Suppressor macrophage treated with lipopolysaccharide for 1 hour (primary cell): ENCODE results near the gene COMMD2.

Experiments used
- DNase-seq, 3 donors: peaks; one replicate each; pipeline ENCODE4 v3.0.0-alpha.2; 2020 to 2022

COMMD2 gene

DNA sequence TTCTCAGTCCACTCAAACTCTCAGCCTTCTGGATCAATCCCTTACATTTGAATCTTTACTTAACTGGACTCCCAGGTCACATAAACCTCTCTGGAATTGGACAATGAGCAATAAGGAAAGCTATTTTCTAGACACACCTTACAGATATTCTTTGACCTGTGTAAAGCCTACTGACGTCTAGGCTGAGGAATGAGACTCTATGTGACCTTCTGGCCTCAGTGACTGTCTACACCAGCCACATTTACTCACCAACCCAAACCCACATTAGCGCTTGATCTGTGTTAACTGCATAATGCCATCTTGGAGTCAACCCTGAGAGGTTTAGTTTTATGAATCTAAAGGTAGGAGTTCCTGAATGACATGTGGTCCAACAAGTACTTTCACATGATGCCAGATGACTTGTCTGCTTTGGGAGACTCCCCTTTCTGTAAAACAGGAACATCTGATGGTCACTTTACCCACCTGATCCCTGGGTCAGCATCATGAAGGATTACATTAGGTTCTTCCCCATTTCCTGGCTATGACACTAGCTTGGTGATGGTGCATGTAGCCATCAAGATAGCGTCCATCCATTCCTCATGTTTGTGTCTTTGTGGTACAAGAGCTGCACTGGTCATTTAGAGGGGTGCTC lies 11.4 kb upstream of the COMMD2 start:
- peak; percentile 61 to 71 (median 63) for DNase-seq

DNA sequence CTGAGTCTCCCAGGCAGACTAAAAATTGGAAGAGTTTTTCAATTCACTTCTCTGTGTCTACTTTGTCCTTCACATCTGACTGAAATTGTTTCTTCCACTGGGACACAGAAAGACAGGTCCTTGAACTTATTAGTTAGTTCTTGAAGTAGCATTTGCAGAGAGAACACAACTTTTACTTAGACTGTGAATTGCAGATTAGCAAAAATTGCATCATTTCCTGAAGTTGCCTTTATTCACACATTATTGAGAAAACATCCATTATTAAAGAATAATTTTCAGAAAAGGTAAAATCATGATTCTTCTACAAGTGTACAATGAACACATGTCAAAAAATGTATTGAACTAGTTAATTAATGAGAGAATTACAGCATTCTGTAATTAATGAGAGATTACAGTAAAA lies 1.4 kb upstream of the COMMD2 start:
- DNase-seq: no peak

DNA sequence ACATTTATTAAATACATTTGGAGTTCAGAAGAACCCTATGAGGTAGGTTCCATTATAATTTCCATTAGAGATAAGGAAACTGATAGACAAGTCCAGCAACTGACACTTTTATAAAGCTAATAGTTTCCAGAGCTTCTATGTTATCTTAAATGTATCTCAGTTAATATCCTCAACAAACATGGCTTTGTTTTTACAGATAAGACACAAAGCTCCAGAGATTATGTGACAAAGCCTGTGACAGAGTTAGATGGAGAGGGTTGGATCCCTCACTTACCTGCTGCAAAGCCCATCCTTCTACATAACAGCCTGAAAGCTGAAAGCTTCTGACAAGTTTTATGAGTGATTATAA lies 473 bp upstream of the COMMD2 start:
- no peak for DNase-seq

DNA sequence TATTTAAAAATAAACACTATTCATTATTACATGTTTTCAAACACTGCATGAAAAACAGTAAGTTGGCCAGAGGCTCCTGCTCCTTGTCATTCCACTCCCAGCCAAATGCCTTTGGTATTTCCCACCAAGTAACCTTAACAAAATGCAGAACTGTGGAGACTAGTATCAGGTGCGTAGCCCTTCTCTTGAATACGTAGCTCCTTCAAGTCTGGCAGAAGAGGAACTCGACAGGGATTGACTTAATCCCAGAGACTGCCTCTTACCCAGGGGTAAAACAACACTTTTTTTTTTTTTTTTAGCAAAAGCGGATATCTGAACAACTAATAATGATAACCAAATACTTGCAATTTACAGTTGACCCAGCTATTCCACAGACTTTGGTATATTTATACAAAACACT lies 738 bp downstream of the COMMD2 start:
- DNase-seq: peak; percentile 22 to 42 (median 35)

DNA sequence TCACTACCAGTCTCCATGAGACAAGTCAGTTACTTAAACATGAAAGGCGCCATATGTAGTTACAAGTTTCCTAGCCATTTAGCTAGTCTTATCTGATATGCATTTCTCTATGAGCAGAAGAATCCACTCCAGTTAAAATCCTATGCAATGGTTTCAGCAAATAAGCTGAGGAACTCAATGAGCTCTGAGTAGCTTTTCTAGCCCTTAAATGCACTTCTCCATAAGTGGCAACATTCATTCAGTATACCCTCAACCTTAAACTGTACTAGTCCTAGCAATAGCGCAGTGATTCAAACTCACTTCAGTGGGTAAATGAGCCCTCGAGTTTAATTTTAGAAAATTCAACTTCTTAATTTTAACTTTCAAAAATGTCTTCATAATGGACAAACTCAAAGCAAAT lies 7.7 kb downstream of the COMMD2 start:
- DNase-seq: no peak

DNA sequence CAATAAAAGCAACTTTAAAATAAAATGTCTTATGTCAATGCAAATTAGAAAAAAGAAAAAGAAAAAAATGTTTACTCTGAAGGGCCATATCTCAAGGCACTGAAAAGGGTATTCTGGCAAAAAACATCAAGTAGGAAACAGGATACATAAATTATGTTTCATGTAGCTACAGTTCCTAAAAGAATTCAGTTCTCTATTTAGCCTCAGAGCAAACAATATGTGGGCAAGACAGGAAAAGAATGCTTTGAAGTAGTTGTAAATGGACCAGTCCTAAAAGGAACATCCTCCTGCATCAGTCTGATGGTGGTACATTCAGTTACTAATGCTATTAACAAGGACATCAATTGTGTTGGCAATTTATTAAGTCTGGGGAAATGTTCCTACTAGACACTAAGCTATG lies 8.1 kb downstream of the COMMD2 start:
- no peak for DNase-seq

DNA sequence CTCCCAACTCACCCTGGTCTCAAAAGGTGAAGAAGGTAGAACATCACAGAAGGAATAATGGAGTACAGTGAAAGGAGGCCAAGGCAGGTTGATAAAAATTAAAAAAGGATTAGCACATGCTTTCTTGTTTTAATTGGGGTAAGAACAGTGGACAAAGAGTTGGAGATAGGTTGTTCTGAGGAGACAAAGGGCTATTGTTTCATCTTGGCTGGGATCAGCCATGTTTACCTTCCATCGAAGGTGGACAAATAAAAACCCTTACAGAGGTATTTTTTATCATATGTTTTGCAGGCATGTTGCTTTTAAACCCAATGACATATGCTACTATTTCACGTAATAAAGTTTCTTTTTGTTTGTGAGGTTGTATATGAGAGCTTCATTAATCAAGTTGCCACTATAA lies 12.9 kb downstream of the COMMD2 start:
- no peak for DNase-seq

DNA sequence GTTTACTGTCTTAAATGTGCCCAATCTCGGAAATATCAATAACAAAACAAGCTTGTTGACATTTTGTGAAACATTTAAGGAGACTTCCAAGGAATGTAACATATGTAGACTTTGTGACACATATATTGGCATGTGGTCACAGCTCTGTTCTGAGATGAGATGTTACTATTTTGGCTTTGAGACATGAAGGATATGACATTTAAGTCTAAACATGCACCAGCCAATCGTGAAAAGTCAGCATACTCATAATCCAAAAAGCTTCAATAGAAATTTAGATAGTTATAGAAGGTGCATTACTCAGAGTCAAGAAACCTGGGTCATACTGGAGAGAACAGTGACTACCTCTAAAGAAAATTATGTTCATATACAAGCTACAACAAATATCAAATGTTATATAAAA lies 13.4 kb downstream of the COMMD2 start:
- DNase-seq: no peak

DNA sequence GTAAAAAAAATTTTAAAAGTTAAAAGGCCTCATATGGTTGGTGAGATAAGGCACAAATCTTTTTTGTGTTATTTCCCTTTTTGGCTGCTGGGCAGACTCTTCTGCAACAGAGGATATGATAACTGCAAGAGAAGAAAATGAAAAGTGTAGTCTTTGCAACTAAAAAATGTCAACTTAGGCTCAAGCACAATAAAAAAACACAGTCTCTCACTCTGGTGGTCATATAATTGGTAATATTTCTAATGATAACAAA lies 15.4 kb downstream of the COMMD2 start:
- DNase-seq: no peak

DNA sequence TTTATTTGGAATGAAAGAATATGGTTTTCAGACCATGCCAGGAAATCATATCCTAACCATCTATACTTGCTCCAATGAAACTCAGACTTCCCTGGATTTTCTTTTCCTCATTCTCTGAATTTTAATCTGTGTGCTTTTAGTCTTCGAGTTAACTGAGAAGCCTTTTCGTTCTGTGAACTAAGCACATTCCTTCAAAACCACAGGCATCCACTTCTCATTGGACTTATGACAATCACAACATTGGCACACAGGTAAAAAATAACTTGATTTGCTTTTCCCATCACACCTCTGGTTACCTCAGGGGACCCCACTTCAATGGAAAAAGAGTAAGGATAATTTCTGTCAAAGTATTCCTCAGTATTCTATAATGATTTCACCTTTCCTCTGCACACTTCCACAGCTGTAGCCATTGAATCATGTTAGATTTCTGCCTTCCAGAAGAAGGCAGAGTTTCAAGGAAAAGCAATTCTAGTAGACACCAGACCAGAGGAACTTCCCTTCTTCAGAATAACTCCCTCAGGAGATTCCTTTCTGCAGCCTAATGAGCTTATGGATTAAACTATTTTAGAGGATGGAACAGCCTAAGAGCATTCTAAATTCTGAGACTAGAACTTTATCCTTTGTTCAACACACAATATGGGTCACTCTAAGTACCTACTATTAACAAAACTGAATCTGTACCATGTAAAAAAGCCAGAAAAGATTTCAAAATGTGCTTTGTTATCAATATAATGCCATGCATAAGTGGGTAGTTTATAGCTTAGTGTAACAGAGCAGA lies 15.9 kb downstream of the COMMD2 start:
- DNase-seq: no peak

DNA sequence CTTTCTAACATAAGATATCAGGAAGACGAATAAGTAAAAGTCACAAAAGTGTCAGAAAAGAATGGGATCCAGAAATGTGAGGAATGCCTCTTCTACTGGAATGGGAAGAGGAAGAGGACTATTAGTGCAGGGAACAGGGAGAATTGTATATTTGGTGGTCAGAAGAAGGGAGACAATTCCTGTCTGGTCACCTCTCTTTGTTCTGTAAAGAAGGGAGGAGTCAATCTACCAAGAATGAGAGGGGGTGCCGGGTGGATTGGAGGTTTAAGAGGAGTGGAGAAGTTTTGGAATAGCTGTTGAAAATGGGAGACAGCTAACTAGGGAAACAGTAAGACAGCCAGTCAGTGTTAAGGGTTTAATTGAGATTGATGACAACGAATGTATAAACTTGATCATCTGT lies 20.1 kb downstream of the COMMD2 start:
- DNase-seq: no peak

DNA sequence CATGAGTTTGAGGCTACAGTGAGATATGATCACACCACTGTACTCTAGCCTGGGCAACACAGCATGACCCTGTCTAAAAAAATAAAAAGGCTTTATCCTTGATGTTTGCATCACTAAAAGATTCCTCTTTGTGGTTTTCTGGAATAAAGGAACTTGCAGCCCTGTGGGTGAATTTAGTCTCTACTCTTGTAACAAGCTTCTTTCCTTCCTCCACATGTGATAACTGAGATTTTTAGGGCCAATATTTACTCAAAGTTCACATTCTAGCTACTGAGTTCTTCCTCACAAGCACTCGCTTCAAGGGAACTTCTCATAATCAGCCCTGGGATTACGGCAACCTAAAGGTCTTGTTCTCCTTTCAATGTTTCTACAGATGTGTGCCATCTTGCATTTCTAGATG lies 24.6 kb downstream of the COMMD2 start:
- peak; percentile 38 to 62 (median 56) for DNase-seq

DNA sequence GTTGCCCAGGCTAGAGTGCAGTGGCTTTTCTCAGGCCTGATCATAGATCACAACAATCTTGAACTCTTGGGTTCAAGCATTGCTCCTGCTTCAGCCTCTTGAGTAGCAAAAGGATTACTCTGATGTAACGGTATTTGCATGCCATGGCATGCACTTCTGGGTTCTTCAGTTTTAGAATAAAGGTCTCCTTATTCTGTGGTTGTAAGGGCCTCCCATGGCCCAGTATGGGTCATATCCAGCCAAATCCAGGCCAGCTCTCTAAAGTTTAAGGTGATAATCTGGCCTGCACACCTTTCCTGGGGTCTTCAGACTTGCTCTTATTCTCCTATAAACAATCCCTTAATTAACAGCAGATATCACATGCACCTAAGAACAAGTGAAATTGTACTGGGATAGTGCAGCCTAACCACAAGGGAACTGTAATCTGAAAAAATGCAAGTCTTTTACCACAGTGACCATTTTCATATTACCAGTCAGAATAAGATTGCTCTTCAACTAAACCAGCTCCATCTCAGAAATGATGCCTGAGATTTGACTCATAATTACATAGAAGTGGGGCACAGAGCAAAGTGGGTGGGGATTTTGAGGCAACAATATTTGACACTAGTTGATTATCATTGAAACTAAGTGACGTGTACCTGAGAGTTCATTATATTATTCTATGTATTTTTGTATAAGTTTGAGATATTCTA lies 25.4 kb downstream of the COMMD2 start:
- DNase-seq: peak in 1 of 3 donors; percentile 8

DNA sequence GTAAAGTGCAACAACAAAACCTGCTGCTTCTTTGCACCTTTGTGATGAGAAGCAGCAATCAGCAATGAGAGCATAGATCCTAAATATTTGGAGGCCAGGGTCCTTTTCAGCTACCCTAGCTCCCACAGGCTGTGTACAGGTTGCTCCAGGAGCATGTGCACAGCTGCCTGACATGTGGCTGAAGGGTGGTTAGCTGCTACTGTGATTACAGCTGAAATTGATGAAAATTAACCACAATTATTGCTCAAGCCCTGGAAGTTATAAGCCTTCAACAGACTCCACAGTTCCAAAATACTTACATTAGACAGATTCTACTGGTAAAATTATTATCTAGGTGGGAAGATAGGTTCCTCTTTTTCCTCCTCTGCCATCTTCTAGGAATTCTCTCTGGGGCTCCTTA lies 28.5 kb downstream of the COMMD2 start:
- no peak for DNase-seq

DNA sequence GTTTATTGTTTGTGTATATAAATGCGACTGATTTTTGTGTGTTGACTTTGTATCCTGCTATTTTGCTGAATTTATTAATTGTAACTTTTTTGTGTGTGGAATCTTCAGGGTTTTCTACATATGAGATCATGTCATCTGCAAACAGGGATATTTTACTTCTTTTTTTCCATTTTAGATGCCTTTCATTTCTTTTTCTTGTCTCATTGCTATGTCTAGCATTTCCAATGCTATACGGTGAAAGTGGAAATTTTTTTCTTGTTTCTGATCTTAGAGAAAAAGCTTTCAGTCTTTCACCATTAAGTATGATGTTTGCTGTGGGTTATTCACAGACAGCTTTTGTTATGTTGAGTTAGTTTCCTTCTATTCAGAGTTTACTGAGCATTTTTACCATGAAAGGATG lies 31.4 kb downstream of the COMMD2 start:
- DNase-seq: no peak

DNA sequence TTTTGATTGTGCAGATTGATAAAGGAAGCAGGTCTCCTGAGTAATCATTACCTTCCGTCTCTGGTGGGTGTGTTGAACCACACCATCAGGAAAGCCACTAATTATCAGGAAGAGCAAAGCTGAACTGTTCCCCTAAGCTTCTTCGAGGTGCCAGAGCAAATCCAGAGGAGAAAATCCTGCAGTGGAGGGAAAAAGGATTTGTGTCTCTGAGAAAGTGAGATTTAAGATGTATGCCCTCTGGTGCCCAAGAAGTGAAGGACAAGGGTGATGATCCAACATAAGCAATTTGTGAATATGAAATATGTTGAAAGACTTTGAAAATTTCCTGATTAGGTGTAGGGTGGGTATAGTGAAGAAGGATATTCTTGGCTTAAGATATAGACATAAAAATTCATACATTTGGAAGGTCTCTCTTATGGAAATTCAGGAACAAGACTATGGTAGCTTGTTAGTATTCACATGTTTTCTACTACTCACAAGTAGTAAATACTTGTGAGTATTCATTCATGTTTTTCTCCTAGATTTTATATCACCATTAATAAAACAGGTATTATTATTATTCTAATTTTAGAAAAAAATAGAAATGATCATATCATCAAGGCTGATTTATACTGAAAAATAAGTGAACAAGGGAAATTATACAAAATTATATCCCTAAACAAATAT lies 34.8 kb downstream of the COMMD2 start:
- DNase-seq: peak; percentile 66 to 78 (median 73)

DNA sequence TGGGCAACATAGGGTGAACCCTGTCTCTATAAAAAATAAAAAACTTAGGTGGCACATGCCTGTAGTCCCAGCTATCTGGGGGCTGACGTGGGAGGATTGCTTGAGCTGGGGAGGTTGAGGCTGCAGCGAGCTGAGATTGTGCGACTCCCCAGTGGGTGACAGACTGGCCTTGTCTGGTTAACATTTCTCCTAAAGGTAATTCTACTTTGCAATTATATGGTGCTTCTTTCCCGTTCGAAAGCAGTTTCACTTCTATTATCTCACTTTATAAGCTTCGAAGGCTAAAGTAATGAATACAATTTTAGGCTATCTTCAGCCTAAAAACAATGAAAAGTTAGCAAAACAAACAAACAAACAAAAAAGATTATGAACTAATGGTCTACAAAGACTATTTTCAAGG lies 35.3 kb downstream of the COMMD2 start:
- DNase-seq: no peak

DNA sequence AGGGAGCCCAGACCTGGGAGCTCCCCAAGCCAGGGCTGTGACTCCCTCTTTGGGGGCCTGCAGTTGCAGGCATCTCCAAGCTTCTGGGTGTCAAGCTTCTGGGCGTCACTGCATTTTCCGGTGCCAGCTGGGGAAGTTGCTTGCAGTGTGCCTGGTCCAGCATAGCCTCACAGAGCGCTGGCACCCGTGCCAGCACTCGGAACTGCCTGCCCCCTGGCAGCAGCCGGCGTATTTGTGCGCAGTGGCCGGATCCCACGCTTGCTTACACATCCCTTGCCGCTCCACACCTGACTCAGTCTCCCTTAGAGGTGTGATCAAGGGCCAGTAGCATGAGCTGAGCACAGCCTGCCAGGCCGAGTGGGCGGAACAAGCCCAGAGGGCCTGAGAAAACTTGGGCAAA lies 37.0 kb downstream of the COMMD2 start:
- no peak for DNase-seq

DNA sequence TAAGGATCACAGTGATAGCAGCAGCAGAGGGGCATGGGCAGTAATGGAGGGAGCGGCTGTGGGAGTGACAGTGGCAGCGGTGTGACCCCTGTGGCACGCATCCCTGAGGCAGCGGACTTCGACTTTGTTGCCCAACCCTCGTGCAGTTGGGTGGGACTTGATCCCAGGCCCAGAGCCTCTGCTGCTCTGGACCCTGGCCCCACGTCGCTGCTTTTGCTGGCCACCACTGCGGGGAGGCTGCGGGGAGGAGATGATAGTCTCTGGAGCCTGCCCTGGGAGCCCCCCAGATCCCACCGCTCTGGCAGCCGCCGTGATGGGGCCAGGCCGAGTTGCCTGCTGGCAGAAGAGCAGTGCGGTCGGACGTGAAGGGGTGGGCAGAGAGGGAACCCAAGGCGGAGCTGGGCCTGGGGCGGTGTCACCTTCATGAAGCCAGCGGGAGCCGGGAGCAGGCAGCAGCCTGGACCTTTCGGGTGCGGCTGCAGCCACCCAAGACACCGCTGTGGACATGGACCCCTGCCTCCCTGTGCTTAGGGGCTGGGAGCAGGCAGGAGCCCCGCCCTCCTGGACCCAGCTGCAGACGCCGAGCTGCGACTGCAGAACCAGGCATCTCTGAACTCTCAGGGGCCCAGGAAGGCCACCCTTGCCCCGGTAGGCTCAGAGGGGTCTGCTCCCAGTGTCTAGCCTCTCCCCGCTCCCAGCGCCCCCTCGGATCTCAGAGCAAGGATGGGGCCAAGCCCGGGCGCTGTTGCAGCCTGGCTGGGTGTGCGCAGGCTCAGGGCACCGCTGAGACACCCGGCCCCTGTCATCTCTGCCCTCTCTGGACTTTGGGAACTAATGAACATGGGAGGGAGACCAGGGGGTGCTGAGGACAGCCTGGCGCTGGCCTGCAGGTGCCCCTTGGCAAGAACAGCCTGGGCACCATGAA lies 38.3 kb downstream of the COMMD2 start:
- DNase-seq: no peak

DNA sequence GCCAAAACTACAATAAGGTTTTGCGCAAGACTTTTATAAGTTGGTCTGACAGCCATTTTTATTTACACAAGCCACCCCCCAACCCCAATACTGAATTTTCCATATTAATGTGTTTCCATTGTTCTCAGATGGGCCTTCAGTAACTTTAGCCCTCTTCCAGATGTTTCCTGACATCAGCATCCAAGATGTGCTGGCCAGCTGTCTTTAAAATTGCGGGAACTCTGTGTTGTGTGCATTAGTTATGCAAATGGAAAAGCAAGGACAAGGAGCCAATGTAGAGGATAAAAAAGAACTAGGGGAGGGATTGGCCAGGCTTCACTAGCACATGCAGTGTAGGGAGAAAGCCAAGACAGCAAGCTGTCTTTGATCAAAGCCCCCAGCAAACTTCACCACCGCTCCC lies 45.4 kb downstream of the COMMD2 start:
- peak in 1 of 3 donors; percentile 11 for DNase-seq

DNA sequence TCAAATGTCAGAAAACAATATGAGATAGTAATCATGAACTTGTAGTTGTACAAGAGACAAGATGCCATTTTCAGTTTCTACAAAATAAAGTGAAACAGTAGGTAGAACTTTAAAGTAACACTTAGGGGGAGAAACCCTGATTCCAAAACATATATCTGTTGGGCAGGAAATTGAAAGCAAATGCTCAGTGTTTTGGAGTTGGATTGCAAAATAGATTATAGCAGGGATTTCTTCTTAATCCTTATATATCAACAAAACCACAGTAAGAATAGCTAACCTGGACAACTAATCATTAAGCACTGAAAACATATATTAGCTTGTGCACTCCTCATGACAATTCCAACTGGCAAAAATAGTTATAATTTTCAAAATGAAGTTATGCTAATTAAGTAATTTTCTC lies 46.9 kb downstream of the COMMD2 start:
- DNase-seq: peak in 1 of 3 donors; percentile 3

DNA sequence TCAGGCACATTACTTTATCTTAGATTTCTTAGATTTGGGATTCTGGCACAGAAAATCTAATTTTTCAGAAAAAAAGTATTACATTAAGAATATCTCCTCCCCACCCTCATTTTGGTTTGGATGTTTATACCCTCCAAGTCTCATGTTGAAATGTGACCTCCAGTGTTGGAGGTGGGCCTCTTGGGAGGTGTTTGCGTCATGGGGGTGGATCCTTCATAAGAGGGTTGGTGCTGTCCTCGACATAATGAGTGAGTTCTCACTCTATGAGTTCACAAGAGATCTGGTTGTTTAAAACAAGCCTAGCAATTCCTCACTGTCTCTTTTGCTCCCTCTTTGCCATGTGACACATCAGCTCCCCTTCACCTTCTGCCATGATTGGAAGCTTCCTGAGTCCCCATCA lies 48.8 kb downstream of the COMMD2 start:
- peak in 1 of 3 donors; percentile 5 for DNase-seq
